UCSD-AML1 (cell line): ENCODE data around the gene TBRG4.

Experiments used
- DNase-seq: peaks from one replicate; lab custom pipeline; 2025; ENCODE audit not compliant: unreplicated experiment; lab: John Stamatoyannopoulos, UW

TBRG4 gene

GRCh38 chr7:45060295-45060694, 51.2 kb downstream of the TBRG4 start:
- DNase-seq: no peak

- no peak for DNase-seq
Observed at GRCh38 chr7:45057878-45058277, 53.6 kb downstream of the TBRG4 start.

- DNase-seq: no peak
Observed at GRCh38 chr7:45055594-45056219, 55.8 kb downstream of the TBRG4 start.

GRCh38 chr7:45055016-45055415, 56.5 kb downstream of the TBRG4 start:
- no peak for DNase-seq

GRCh38 chr7:45054442-45054841, 57.1 kb downstream of the TBRG4 start:
- no peak for DNase-seq

GRCh38 chr7:45053941-45054340, 57.6 kb downstream of the TBRG4 start:
- DNase-seq: no peak

GRCh38 chr7:45053401-45053800, 58.1 kb downstream of the TBRG4 start:
- no peak for DNase-seq

- no peak for DNase-seq
Observed at GRCh38 chr7:45052011-45052410, 59.5 kb downstream of the TBRG4 start.

- DNase-seq: no peak
Observed at GRCh38 chr7:45050198-45050597, 61.3 kb downstream of the TBRG4 start.
